MM.1S (cell line): ENCODE measurements around the gene MFSD6.

ENCODE experiments used
- DNase-seq: peaks from one replicate; pipeline ENCODE4 v3.0.0-alpha.2; 2015
- H2AFZ ChIP-seq: fragments of 300-600 bp; sonication (generic); 2 replicates; pipeline ENCODE4 v1.6.0; 2016; ENCODE audit warnings: antibody characterized with exemption, low read length
- H3F3A ChIP-seq: fragments of 300-600 bp; sonication (generic); 2 replicates; pipeline ENCODE4 v1.6.1; 2016; ENCODE audit warnings: mild to moderate bottlenecking, antibody characterized with exemption, low read length, moderate library complexity, mixed read lengths; ENCODE audit not compliant: insufficient read depth
- H3K27ac ChIP-seq: fragments of 300-600 bp; sonication (generic); 2 replicates; pipeline ENCODE4 v1.5.1; 2016; ENCODE audit warnings: mild to moderate bottlenecking, low read length
- H3K27me3 ChIP-seq: fragments of 300-600 bp; sonication (generic); replicated peaks from 2 replicates; pipeline ENCODE4 v1.6.0; 2016; ENCODE audit warnings: low read length; ENCODE audit not compliant: insufficient read depth
- H3K36me3 ChIP-seq: fragments of 300-600 bp; sonication (generic); replicated peaks from 2 replicates; pipeline ENCODE4 v1.6.1; 2016; ENCODE audit warnings: mild to moderate bottlenecking, low read length, mixed read lengths; ENCODE audit not compliant: insufficient read depth
- H3K4me1 ChIP-seq: fragments of 300-600 bp; sonication (generic); 2 replicates; pipeline ENCODE4 v1.6.1; 2016; ENCODE audit warnings: low read length, mixed read lengths
- H3K4me2 ChIP-seq: fragments of 300-600 bp; sonication (generic); 2 replicates; pipeline ENCODE4 v1.6.0; 2016; ENCODE audit warnings: low read depth, low read length
- H3K4me3 ChIP-seq: fragments of 300-600 bp; sonication (generic); 2 replicates; pipeline ENCODE4 v1.5.1; 2016; ENCODE audit warnings: low read length, mixed read lengths
- H3K79me2 ChIP-seq: fragments of 300-600 bp; sonication (generic); 2 replicates; pipeline ENCODE4 v1.6.1; 2016; ENCODE audit warnings: mixed run types, low read length, mixed read lengths
- H3K9ac ChIP-seq: fragments of 300-600 bp; sonication (generic); 2 replicates; pipeline ENCODE4 v1.6.1; 2016; ENCODE audit warnings: low read length, mixed read lengths
- H3K9me2 ChIP-seq: fragments of 300-600 bp; sonication (generic); replicated peaks from 2 replicates; pipeline ENCODE4 v1.6.1; 2016; ENCODE audit warnings: mild to moderate bottlenecking, low read length, mixed read lengths; ENCODE audit not compliant: insufficient read depth
- H3K9me3 ChIP-seq: fragments of 300-600 bp; sonication (generic); replicated peaks from 2 replicates; pipeline ENCODE4 v1.6.1; 2016; ENCODE audit warnings: mild to moderate bottlenecking, low read length, mixed read lengths; ENCODE audit not compliant: insufficient read depth
- H4K20me1 ChIP-seq: fragments of 300-600 bp; sonication (generic); 2 replicates; pipeline ENCODE4 v1.6.1; 2016; ENCODE audit warnings: mild to moderate bottlenecking, low read length, moderate library complexity, mixed read lengths; ENCODE audit not compliant: insufficient read depth
- EZH2 ChIP-seq: fragments of 300-600 bp; sonication (generic); optimal IDR thresholded peaks from 2 replicates; pipeline ENCODE3; 2017; ENCODE audit warnings: low read depth, mild to moderate bottlenecking, antibody characterized with exemption, low read length, mixed read lengths
- EZH2phosphoT487 ChIP-seq: fragments of 300-600 bp; sonication (generic); IDR thresholded peaks from 2 replicates; pipeline ENCODE4 v1.6.1; 2018; ENCODE audit warnings: antibody characterized with exemption, low read length
- TF ChIP-seq, protein P1 (sequence below): fragments of 300-600 bp; sonication (generic); IDR thresholded peaks from 2 replicates; pipeline ENCODE4 v1.5.1; 2016; ENCODE audit warnings: antibody characterized with exemption, low read length, mixed read lengths

MFSD6 gene

DNA sequence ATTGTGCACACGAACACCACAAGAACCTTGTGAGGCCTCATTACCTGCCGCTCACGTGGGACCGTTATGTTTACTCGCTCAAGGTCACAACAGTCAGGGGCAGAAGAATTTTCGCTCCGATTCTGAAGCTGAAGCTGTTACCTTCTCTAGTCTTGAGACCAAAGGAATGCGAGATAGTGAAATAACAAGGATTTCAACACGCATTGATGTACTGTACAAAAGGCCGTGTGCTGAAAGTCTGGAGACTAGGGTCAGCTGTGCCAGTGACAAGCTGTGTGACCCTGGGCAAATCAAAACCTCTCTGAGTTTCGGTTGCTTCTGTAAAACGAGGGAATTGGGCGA, 125.8 kb downstream of the MFSD6 start:
- H2AFZ ChIP-seq = peak overlapping the region; percentile 90
- peak overlapping the region; percentile 97 for H3K4me2 ChIP-seq
- peak overlapping the region; percentile 81 for H3K4me3 ChIP-seq
- H3K27ac ChIP-seq = peak overlapping the region; percentile 83; the same call in 1 of the 2 replicates
- TF ChIP-seq EZH2 (no peak), EZH2phosphoT487 (no peak)
- TF ChIP-seq, protein P1, sequence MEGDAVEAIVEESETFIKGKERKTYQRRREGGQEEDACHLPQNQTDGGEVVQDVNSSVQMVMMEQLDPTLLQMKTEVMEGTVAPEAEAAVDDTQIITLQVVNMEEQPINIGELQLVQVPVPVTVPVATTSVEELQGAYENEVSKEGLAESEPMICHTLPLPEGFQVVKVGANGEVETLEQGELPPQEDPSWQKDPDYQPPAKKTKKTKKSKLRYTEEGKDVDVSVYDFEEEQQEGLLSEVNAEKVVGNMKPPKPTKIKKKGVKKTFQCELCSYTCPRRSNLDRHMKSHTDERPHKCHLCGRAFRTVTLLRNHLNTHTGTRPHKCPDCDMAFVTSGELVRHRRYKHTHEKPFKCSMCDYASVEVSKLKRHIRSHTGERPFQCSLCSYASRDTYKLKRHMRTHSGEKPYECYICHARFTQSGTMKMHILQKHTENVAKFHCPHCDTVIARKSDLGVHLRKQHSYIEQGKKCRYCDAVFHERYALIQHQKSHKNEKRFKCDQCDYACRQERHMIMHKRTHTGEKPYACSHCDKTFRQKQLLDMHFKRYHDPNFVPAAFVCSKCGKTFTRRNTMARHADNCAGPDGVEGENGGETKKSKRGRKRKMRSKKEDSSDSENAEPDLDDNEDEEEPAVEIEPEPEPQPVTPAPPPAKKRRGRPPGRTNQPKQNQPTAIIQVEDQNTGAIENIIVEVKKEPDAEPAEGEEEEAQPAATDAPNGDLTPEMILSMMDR = no peak
- H4K20me1 ChIP-seq = no peaks in the 10 kb centered on the region
- no peaks in the 10 kb centered on the region for H3K36me3 ChIP-seq
- H3K9me3 ChIP-seq = no peaks in the 10 kb centered on the region
- H3K79me2 ChIP-seq = peaks cover 5% of the 10 kb centered on the region; the same call in 1 of the 2 replicates
- H3F3A ChIP-seq = peaks cover 13% of the 10 kb centered on the region; the same call in 1 of the 2 replicates
- H3K9me2 ChIP-seq = no peaks in the 10 kb centered on the region
- H3K4me1 ChIP-seq = peaks cover 13% of the 10 kb centered on the region
- DNase-seq = peak; percentile 56
- no peaks in the 10 kb centered on the region for H3K27me3 ChIP-seq
- peak overlapping the region; percentile 91 for H3K9ac ChIP-seq

DNA sequence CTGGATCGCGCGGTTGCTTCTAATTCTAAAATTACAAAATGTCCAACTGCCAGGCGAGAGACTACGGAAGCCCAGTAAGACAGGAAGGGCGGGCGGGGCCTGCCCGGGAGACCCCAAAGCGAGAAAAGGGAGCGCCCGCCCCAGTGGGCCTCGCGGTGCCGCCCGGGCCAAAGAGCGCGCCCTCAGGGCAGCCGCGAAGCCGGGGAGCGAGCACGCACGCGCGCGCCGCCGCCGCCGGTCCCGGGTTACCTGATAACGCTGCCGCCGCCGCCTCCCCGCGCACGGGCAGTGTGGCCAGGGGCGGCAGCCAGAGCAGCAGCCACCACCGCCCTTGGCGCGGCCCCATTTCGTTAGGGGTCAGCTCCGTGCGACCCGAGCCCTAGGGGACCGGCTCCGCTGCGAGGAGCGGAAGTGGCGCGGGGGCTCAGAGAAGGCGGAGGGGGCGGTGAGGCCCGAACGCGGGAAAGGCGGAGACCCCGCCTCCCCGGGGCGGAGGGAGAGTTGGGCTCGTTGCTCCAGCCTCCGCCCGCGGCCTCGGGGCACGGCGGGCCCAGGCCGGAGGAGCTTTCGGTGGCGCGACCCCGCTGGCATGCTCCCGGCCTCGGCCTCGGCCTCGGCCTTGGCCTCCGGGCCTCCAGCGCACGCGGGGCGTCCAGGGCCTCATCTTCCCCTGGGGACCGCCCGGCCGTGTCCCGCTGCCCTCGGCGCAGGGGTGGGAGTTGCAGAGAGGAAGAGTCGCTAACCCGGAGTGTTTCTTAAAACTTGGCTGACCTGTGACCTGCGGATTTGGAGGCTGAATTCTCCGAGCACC, 126.4 kb downstream of the MFSD6 start, which contains the start of gene NEMP2:
TSS of gene NEMP2 (minus strand) at position 413 of the 811 bp plus-strand sequence. CDS start at position 346, 67 bp downstream.
- peak within 1 kb of the TSS; percentile 90 for H2AFZ ChIP-seq
- peak within 1 kb of the TSS; percentile 97 for H3K4me2 ChIP-seq
- no peaks in the 10 kb centered on the region for H4K20me1 ChIP-seq
- peak; percentile 79 for DNase-seq
- H3K36me3 ChIP-seq = no peaks in the 10 kb centered on the region
- peaks cover 13% of the 10 kb centered on the region; the same call in 1 of the 2 replicates for H3F3A ChIP-seq
- peak within 1 kb of the TSS; percentile 83 for H3K27ac ChIP-seq
- no peaks in the 10 kb centered on the region for H3K9me2 ChIP-seq
- H3K4me3 ChIP-seq = peak within 1 kb of the TSS; percentile 81
- H3K9me3 ChIP-seq = no peaks in the 10 kb centered on the region
- no peaks in the 10 kb centered on the region for H3K27me3 ChIP-seq
- peak within 1 kb of the TSS; percentile 91 for H3K9ac ChIP-seq
- H3K4me1 ChIP-seq = peaks cover 13% of the 10 kb centered on the region
- TF ChIP-seq EZH2 (no peak), EZH2phosphoT487 (no peak)
- TF ChIP-seq, protein P1 = no peak
- H3K79me2 ChIP-seq = peaks cover 5% of the 10 kb centered on the region; the same call in 1 of the 2 replicates

DNA sequence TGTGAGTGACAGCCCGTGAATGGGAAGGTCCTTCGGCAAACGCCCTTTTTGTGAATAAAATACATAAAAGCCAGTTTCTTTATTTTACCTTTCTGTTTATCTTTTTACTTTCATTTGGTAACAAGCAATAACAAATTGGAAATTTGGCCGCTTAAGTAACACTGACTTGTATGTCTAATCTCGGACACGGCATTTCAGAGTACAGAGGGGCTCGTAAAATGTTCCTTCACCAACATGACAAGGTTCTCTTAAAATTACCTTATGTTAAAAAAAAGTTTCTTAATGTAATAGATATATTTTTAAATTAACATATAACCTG, 126.9 kb downstream of the MFSD6 start:
- Histone ChIP-seq H3K4me2 (peak overlapping the region; percentile 97), H2AFZ (peak overlapping the region; percentile 80), H3K27ac (peak overlapping the region; percentile 83), H3F3A (peaks cover 13% of the 10 kb centered on the region; the same call in 1 of the 2 replicates), H3K27me3 (no peaks in the 10 kb centered on the region), H3K4me3 (peak overlapping the region; percentile 81), H3K9ac (peak overlapping the region; percentile 91), H3K9me3 (no peaks in the 10 kb centered on the region), H3K79me2 (peaks cover 5% of the 10 kb centered on the region; the same call in 1 of the 2 replicates), H3K4me1 (peaks cover 13% of the 10 kb centered on the region), H3K9me2 (no peaks in the 10 kb centered on the region), H4K20me1 (no peaks in the 10 kb centered on the region), H3K36me3 (no peaks in the 10 kb centered on the region)
- DNase-seq = no peak
- TF ChIP-seq, protein P1 = no peak
- TF ChIP-seq EZH2 (no peak), EZH2phosphoT487 (no peak)
